Islet precursor cell (in vitro differentiated cells): ENCODE results near the gene CIART.
"Not testable (repeated sequence)": the region's sequence is repeated elsewhere in the genome, so short reads cannot be mapped to it uniquely, and the experiment has no call there.

Source experiments
- DNase-seq: peaks from one replicate; pipeline ENCODE4 v3.0.0-alpha.2; 2018

The CIART gene

GRCh38 chr1:150262388-150263320 lies 19.7 kb upstream of the CIART start:
- DNase-seq = no peak

DNA sequence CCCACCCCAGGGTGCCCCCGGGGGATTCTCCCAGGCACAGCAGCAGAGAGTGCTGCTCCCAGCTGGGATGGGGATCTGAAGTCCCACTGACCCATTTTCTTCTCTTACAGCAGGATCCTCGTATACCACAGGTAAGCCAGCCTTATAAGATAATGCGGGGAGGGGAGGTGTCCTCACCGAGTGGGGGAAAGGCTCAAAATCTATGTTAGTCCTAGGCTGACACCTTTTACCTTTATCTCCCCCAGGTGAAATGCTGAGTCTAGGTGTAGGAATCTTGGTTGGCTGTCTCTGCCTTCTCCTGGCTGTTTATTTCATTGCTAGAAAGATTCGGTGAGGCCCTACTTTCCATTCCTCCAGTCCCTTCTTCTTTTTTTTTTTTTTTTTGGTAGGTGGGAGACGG lies 18.8 kb upstream of the CIART start:
- no peak for DNase-seq

GRCh38 chr1:150267896-150268295 lies 14.5 kb upstream of the CIART start:
- no peak for DNase-seq

DNA sequence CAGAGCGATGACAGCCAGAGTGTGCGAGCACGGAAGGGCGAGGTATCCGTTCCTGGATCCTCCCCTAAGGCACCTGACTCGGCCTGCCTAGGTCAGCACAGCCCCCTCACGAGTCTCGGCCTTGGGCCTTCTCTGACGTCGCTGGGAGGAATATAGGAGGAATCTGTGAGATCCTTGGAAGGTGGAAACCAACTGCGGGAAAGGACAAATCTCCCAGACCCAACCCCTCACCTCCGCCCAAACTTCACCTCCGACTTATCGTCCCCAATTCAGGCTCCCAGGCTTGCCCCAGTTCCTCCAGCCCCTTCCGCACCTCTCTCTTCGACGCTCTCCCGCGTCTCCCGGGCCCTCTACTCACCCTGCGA lies 14.0 kb upstream of the CIART start:
- DNase-seq = no peak

DNA sequence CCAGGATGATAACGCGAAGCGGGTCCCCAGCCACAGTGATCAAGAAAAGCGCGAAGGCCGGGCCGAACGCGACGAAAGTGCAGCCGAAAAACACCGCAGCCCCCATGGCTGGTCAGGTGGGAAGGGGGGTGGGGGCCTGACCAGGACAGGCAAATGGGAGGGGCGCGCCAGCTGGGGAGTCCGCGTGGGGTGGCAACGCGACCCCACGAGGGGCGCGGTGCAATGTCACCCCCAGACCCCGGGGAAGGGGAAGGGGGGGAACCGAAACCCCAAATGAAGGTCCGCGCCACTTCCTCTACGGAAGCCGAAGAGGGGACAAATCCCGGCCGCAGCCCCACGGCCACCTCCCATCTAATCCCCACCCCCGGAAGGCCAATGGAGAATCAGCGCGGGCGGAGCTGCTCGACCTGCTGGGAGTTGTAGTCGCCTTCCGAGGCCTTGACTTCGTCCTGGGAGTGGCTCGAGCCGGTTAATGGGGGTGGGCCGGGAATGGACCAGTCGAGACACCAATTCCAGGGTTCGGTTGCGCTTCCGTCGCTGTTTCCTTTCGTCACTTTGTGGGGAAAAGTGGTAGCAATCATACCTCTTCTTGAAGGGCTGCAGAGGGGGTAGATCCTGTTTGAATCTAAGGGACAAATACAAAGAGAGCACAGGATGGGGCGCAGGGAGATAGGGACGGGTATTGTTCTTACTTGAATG lies 13.5 kb upstream of the CIART start, which contains the start of gene APH1A:
Gene APH1A (minus strand): TSS at position 312 of the 699 bp plus-strand sequence. CDS start 206 bp downstream, at position 106.
- DNase-seq = peak; percentile 99

- no peak for DNase-seq
Observed at GRCh38 chr1:150269451-150269850, 12.9 kb upstream of the CIART start.

- DNase-seq = no peak
Observed at GRCh38 chr1:150271291-150271959, 10.9 kb upstream of the CIART start.

DNA sequence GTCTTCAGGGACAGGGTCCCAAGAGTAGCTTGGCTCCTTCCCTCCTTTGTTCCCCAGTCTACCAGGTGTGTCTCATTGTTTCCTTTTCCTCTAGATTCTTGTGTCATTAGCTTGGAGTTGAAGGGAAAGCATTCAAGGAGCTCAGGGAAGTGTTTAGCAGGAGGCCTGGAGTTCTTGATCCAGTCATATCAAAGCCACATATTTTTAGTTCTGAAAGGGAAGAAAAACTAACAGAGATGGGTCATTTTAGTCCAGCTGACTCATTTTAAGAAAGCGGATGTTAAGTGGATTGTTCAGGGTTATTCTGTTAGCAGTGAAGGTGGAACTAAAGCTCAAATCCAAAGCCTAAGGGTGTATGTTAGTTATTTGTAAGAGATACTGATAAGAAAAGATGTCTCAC lies 9.0 kb upstream of the CIART start:
- DNase-seq = no peak

GRCh38 chr1:150280138-150280707 lies 2.1 kb upstream of the CIART start:
- DNase-seq = no peak

DNA sequence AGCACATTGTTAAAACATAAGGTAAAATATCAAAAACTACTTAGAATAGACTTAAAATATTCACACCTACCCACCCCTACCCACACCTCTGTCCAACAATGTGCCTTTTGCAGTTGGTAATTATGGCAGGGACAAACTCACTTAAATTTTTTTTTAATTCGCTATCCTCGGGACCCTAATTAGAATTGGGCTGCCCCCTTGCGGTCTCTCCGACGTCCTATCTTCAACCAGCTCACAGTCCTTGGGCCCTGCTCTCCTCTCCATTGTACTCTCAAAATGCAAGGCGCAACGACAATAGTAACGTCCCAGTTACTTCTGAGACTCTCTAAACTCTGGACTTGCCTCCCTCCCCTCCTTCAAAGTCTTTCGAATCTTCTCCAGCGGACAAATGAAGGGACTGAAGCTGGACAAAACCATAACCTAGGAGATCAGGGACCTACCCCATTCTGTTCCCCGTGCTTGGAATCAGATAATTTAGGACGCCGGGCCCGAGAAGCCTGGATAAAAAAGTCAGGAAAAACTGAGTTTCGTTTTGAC lies 1.1 kb upstream of the CIART start:
- DNase-seq = peak; percentile 65

DNA sequence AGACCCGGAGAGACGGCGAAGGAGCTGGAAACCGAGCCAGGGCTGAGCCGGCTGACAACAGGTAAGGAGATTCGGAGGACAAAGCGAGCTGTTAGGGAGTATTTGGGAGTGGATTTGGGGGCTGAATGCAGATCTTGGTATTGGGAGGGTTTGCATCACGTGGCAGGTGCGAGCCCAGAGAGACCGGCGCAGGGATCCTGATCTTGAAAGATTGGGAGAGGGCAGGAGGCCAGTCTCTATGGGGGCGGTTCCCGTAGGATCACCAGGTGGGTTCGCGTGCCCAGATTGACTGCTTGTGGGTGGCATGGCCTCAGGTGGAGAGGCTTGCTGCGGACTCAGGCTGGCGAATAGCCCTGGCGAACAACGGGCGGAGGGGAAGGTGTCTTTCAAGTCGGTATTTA lies 204 bp downstream of the CIART start:
- no peak for DNase-seq

GRCh38 chr1:150283260-150283659 lies 906 bp downstream of the CIART start:
- no peak for DNase-seq

DNA sequence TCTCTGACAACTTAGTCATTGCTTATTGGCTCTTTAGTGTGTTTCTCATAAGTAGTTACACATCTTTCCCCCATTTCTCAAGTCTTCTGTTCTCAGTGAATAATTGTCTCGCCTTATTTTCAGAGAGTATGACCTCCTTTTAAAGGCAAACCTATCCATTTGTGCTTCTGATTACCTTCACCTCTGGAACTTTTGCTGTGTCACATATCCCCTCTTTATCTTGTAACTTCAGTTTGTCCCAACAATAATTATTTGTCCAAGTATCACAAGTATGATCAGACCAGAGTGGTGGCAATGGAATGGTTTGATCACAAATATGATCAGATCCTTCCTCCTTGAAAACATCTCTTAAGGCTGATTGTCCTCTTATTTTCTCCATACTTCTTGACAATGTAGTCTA lies 6.0 kb downstream of the CIART start:
- DNase-seq = no peak

DNA sequence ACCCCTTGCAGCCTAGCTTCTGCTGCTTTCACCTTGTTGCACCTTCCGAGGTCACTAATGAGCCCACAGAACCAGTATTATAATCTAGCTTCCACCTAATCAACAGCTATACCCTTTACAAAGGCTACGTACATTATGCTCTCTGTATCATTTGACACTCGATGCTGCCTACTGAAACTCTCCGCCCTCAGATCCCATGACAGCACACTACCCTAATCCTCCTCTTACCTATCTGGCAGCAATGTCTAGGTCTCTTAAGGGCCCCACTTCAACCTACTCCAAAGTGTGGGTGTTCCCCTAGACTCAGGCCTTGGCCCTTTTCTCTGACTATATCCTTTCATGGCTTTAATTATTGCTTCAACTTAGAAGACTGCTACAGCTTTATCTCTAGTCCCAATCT lies 6.5 kb downstream of the CIART start:
- no peak for DNase-seq

DNA sequence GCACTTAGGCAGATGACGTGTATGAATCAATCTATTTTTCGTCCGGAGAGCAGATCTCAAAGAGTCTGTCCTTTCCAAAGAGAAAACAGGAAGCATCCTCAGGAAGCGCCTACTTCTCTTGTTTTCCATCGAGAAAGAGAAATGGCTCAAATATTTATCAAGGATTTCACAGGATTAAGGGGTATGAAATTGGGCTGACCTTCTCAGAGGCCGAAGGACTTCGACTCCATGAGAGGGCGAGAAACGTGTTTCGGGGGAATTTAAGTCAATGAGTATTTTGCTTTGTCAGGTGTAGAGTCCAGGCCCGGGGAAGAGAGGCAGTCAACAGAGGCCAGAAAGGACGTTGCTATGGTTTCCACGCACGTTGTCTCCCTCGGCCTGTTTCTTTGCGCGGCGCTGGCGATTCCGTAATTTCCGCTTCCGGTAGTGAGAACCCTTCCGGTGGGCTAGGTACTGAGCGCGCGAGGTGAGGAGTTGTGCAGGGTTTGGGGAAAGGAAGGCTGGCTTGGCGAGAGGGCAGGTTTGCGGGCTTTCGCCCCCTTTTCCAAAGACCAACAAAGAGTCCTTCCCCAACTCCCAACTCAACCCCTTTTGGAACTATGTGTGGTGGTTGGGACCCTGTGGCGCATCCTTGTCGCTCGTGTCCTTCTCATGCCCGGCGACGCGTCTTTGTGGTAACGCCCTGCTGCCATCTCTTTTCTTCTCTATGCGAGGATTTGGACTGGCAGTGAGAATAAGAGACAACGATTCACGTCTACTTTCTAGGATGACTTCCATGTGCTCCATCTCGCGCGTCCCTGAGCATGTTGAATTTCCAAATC lies 11.3 kb downstream of the CIART start, which contains the start of gene MRPS21:
Gene MRPS21 (plus strand): TSS at position 429 of the 821 bp plus-strand sequence. CDS start 506 bp downstream, outside the sequence.
- DNase-seq = peak; percentile 94

DNA sequence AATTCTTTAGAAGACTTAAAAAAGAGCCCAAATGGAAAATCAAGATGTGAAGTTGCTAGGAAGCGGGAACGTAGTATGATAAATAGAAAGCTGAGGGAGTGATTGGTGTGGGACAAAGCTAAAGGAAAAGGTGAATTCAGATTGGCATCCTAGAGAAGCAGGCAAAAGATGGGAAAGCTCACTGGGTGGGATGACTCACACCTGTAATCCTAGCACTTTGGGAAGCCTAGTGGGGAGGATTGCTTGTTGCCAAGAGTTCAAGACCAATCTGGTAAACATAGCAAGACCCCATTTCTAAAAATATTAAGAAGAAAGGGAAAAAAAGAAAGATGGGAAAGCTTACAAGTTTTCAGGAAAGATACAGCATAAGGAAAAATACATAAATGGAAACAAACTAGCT lies 13.1 kb downstream of the CIART start:
- DNase-seq = no peak

- DNase-seq = no peak
Observed at GRCh38 chr1:150299716-150300115, 17.4 kb downstream of the CIART start.

- no peak for DNase-seq
Observed at GRCh38 chr1:150302338-150302737, 20.0 kb downstream of the CIART start.

DNA sequence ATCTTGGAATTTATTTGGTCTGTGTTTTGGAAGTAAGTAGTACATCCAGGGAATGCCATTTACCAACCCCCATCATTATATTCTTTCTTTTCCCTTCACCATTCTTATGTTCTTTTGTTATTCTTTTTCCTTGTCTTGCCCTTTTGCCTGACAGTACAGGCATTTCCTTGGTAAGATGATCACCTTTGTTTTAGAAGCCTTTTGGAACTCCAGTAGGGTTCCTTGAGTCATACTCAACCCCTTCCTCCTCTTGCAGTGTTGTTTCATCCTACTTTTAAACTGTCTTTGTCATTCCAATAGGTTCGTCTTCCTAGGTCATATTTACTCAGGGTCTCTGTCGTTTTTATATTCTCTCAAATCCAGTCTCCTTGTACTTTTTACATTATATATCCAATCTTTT lies 20.5 kb downstream of the CIART start:
- DNase-seq = no peak

- DNase-seq = not testable (repeated sequence)
Observed at GRCh38 chr1:150308585-150308984, 26.2 kb downstream of the CIART start.

- DNase-seq = no peak
Observed at GRCh38 chr1:150309758-150310508, 27.6 kb downstream of the CIART start.
